Measurements from ENCODE around the gene ZNF236.

DNA sequence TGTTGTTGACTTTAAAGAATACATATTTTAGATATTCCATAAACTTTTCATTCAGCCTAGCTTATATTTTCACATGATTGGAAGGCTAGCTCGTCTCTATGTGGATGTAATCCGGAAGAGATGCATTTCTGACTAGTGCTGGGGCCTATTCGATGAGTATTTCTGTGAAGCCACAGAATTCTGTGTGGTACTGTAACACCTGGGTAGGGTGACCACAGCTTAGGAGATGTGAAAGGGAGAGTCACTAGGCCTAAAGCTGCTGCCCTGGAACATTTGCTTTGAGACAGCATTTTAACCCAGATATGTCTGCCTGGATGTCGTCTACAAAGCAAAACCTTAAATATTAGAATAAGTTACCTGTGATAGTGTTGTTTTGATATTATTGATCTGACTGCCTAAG lies 83.5 kb downstream of the ZNF236 start:
- TF ChIP-seq CTCF (IDR thresholded peaks at IDR 0.05 in 2 of 3, conservative IDR thresholded peaks at IDR 0.05 in 1 of 3; ENCODE audit: control insufficient read depth in 2 of 3, extremely low read depth in 1 of 3, insufficient read depth in 1 of 3, low read depth in 3 of 3, low read length in 3 of 3), result no peak
- TF ChIP-seq POLR2A (IDR thresholded peaks at IDR 0.05; ENCODE audit: low read depth, low read length), result no peak
- TF ChIP-seq SRF (IDR thresholded peaks at IDR 0.05; ENCODE audit: low read depth in 2 of 2, low read length in 2 of 2), result no peak
- TF ChIP-seq ZZZ3 (IDR thresholded peaks at IDR 0.05; ENCODE audit: control insufficient read depth, insufficient read length, low read depth), result no peak
- no peak for TF ChIP-seq KDM1A (IDR thresholded peaks at IDR 0.05; ENCODE audit: borderline replicate concordance)
- TF ChIP-seq EP300 (IDR thresholded peaks at IDR 0.05; ENCODE audit: borderline replicate concordance in 1 of 2, control insufficient read depth in 1 of 2, low read depth in 2 of 2, low read length in 2 of 2), result no peak
- no peak for TF ChIP-seq JUND (IDR thresholded peaks at IDR 0.05; ENCODE audit: low read depth, low read length)
- TF ChIP-seq ZSCAN29 (IDR thresholded peaks at IDR 0.05), result no peak
- no peak for TF ChIP-seq HDAC6 (IDR thresholded peaks at IDR 0.05; ENCODE audit: unreplicated experiment)
- no peak for TF ChIP-seq EZH2 (IDR thresholded peaks at IDR 0.05; ENCODE audit: borderline replicate concordance, control insufficient read depth, low read depth, low read length)
- TF ChIP-seq, protein P1, sequence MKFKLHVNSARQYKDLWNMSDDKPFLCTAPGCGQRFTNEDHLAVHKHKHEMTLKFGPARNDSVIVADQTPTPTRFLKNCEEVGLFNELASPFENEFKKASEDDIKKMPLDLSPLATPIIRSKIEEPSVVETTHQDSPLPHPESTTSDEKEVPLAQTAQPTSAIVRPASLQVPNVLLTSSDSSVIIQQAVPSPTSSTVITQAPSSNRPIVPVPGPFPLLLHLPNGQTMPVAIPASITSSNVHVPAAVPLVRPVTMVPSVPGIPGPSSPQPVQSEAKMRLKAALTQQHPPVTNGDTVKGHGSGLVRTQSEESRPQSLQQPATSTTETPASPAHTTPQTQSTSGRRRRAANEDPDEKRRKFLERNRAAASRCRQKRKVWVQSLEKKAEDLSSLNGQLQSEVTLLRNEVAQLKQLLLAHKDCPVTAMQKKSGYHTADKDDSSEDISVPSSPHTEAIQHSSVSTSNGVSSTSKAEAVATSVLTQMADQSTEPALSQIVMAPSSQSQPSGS (IDR thresholded peaks at IDR 0.05; ENCODE audit: low read length), result no peak
- no peak for TF ChIP-seq NBN (IDR thresholded peaks at IDR 0.05)
- no peak for TF ChIP-seq POLR2AphosphoS5 (IDR thresholded peaks at IDR 0.05; ENCODE audit: low read length)
- TF ChIP-seq, protein P2, sequence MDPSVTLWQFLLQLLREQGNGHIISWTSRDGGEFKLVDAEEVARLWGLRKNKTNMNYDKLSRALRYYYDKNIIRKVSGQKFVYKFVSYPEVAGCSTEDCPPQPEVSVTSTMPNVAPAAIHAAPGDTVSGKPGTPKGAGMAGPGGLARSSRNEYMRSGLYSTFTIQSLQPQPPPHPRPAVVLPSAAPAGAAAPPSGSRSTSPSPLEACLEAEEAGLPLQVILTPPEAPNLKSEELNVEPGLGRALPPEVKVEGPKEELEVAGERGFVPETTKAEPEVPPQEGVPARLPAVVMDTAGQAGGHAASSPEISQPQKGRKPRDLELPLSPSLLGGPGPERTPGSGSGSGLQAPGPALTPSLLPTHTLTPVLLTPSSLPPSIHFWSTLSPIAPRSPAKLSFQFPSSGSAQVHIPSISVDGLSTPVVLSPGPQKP (IDR thresholded peaks at IDR 0.05; ENCODE audit: low read depth, low read length), result no peak
